H54 (cell line): ENCODE results near the gene NAA30.

ENCODE experiments used
- DNase-seq: peaks from one replicate; pipeline ENCODE4 v3.0.0; 2011; ENCODE audit warnings: low spot score, mixed read lengths; ENCODE audit not compliant: insufficient read length
- FAIRE-seq: peaks from 3 replicates; lab custom pipeline; 2011; peaks lifted over from hg19 to GRCh38; lab: Jason Lieb, UNC
- POLR2A ChIP-seq: IDR thresholded peaks from 2 replicates; pipeline ENCODE4 v1.6.1; 2011; ENCODE audit warnings: low read depth, mild to moderate bottlenecking, low read length

The NAA30 gene

GRCh38 chr14:57382283-57382682, 8.1 kb upstream of the NAA30 start:
- peak; percentile 83 for FAIRE-seq
- no peak for TF ChIP-seq POLR2A
- no peak for DNase-seq

GRCh38 chr14:57383125-57383745, 7.2 kb upstream of the NAA30 start:
- FAIRE-seq, result no peak
- TF ChIP-seq POLR2A, result no peak
- no peak for DNase-seq

- TF ChIP-seq POLR2A, result no peak
- FAIRE-seq (no peak), DNase-seq (no peak)
These were observed 2.3 kb upstream of the NAA30 start for GRCh38 chr14:57388067-57388466.

GRCh38 chr14:57389646-57390036, 745 bp upstream of the NAA30 start:
- no peak for TF ChIP-seq POLR2A
- FAIRE-seq (no peak), DNase-seq (no peak)

- no peak for TF ChIP-seq POLR2A
- FAIRE-seq (no peak), DNase-seq (no peak)
These were observed 575 bp downstream of the NAA30 start for GRCh38 chr14:57390806-57391516.

- TF ChIP-seq POLR2A, result no peak
- DNase-seq, result no peak
- no peak for FAIRE-seq
These were observed 1.3 kb downstream of the NAA30 start for GRCh38 chr14:57391517-57392195.

- TF ChIP-seq POLR2A, result no peak
- FAIRE-seq, result no peak
- no peak for DNase-seq
These were observed 2.4 kb downstream of the NAA30 start for GRCh38 chr14:57392830-57393229.

GRCh38 chr14:57400556-57401494, 10.4 kb downstream of the NAA30 start:
- no peak for TF ChIP-seq POLR2A
- FAIRE-seq (no peak), DNase-seq (no peak)

GRCh38 chr14:57401501-57401900, 11.1 kb downstream of the NAA30 start:
- DNase-seq (no peak), FAIRE-seq (no peak)
- no peak for TF ChIP-seq POLR2A

- no peak for TF ChIP-seq POLR2A
- FAIRE-seq, result no peak
- DNase-seq, result no peak
These were observed 11.9 kb downstream of the NAA30 start for GRCh38 chr14:57402173-57402852.

GRCh38 chr14:57403521-57403864, 13.1 kb downstream of the NAA30 start:
- TF ChIP-seq POLR2A, result no peak
- FAIRE-seq (no peak), DNase-seq (no peak)

- DNase-seq (no peak), FAIRE-seq (no peak)
- TF ChIP-seq POLR2A, result no peak
These were observed 15.2 kb downstream of the NAA30 start for GRCh38 chr14:57405562-57405961.

- FAIRE-seq (no peak), DNase-seq (no peak)
- no peak for TF ChIP-seq POLR2A
These were observed 17.7 kb downstream of the NAA30 start for GRCh38 chr14:57408037-57408436.
